ENCODE measurements around the gene NET1.

Gene NET1

DNA sequence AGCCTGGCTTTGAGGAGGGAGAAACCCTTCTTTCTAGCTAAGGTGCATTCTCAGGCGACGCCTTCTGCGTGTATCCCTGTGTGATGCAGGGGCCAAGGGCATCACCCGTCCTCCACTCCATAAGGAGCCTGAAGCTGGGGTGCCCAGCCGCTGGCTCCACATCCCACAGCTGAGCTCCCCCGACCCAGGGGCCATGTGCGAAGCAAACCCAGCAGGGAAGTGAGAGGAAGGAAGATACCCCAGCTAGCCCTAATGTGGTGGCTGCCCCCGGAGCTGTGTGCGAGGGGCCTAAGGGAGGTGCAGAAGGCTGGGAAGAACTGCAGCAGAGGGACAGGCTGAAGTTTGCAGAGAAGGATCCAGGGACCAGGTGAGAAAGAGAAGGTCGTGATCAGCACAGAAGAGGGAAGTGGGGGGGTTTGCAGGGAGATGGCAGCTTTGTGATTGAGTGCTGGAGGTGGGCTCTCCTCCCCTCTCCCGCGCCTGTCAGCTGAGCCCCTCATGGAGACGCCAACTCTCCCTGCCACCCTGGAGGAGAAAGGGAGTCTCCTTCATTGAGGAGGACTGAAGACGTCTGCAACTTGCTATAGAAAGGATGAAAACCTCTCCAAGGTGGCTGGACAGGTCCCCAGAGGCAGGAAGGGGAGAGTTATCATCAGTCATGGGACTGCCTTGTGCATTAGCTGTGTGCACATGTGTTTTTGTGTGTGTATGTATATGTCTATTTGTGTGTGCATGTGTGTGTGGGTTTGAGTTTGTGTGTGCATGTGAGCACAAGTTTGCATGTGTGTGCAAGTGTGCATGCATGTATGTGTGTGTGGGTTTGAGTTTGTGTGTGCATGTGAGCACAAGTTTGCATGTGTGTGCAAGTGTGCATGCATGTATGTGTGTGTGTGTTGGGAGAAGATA is 90.5 kb downstream of the NET1 start:
- DNase-seq, result no peak

GRCh38 chr10:5503477-5503835 is 91.1 kb downstream of the NET1 start:
- no peak for DNase-seq

DNA sequence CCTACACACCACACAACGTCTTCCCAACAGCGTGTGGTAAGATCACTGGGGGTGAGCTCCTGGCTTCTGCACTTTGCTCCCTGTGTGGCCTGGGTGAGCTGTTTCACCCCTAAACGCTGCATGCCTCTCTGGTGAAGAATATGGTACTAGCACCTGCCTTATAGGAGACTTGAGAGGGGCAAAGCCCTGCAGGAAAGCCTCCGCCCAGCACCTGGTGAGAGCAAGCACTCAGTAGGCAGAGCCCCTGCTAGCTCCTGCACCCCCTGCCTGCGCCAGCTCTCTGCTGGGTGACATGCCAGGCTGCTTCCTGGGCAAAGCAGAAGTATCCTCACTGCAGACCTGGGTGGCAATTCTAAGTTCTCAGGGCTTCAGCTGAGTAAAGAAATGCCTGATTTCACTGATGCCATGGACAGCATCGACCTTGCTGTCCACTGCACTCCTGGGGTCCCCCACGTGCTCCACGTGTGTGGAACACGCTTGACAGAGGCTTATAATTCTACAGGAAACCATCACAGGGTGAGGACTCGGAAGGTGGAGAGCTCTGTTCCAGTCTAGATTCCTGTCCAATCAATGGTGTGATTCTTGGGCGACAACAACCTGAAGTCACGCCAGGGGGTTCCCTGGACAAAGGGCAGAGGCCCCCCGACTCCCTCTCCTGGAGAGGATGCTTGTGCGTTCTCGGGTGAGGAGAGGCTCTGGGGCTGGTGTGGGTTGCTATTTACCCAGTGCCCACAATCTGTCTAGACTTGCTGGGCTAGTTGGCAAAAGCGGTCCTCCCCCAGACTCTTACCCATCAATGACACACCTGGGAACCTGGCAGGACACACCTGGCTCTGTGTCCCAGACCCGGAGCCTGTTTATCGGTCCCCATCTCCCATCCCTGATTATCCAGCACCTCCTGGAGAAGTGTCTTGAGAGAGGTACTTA is 92.1 kb downstream of the NET1 start:
- DNase-seq, result no peak

DNA sequence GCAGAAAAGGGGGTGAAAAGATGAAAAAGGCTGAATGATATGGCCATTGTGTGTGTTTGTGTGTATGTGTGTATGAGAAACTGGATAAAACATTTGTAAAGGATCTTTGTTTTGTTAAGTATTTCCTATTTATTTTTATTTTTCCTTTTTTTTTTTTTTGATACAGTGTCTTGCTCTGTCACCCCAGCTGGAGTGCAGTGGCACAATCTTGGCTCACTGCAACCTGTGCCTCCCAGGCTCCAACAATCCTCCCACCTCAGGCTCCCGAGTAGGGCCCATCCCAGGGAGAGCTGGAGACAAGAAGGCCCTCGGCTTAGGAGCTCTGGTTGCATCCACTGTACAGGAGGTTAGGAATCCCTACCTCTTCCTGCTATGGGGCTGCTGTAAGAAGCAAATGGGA is 93.9 kb downstream of the NET1 start:
- DNase-seq, result no peak

GRCh38 chr10:5506751-5507648 is 94.6 kb downstream of the NET1 start:
- no peak for DNase-seq

GRCh38 chr10:5507649-5508131 is 95.3 kb downstream of the NET1 start:
- no peak for DNase-seq

GRCh38 chr10:5508161-5508604 is 95.8 kb downstream of the NET1 start:
- DNase-seq, result no peak
